HepG2 (cell line): ENCODE results near the gene VEZF1. TPM values are rescaled to one million over a fixed set of nuclear protein-coding genes. Genes with fewer than 3 reads are reported as not detected.

ENCODE experiments used
- CHD2 ChIP-seq: IDR thresholded peaks from 2 replicates; pipeline ENCODE4 v1.6.1; 2011; ENCODE audit warnings: low read depth, low read length, improper control_type of control experiment
- EP300 ChIP-seq, 3 experiments: sonication (generic) in 1 of 3; formaldehyde crosslinking in 1 of 3; IDR thresholded peaks; 2 replicates each; pipeline versions ENCODE4 v1.5.1 to v1.6.1; 2011 to 2020; ENCODE audit warnings: low read depth in 2 of 3, low read length in 2 of 3, borderline replicate concordance in 1 of 3, improper control_type of control experiment in 1 of 3, mild to moderate bottlenecking in 1 of 3, missing genetic modification reagents in 1 of 3, moderate library complexity in 1 of 3
- HOMEZ ChIP-seq: IDR thresholded peaks from 2 replicates; pipeline ENCODE4 v1.6.1; 2016; ENCODE audit warnings: low read depth
- IRX3 ChIP-seq: sonication (generic); formaldehyde crosslinking; IDR thresholded peaks from 2 replicates; pipeline ENCODE4 v1.8.1; 2023; ENCODE audit warnings: mild to moderate bottlenecking, low read depth, missing genetic modification reagents, borderline replicate concordance
- MNT ChIP-seq: fragments of 450-650 bp; IDR thresholded peaks from 2 replicates; pipeline ENCODE4 v1.6.1; 2016
- MTERF4 ChIP-seq: sonication (generic); formaldehyde crosslinking; IDR thresholded peaks from 2 replicates; pipeline ENCODE4 v1.8.0; 2023; ENCODE audit warnings: mild to moderate bottlenecking, missing genetic modification reagents
- PCBP1 ChIP-seq: fragments of 200-400 bp; formaldehyde crosslinking; IDR thresholded peaks from 2 replicates; pipeline ENCODE4 v1.6.1; 2017; ENCODE audit warnings: mild to moderate bottlenecking, low read depth, low read length, borderline replicate concordance
- PCBP2 ChIP-seq: fragments of 200-400 bp; formaldehyde crosslinking; optimal IDR thresholded peaks from 2 replicates; pipeline ENCODE3; 2018; ENCODE audit warnings: low read length, low read depth; ENCODE audit not compliant: poor library complexity, severe bottlenecking
- PLSCR1 ChIP-seq: sonication (generic); formaldehyde crosslinking; IDR thresholded peaks from 2 replicates; pipeline ENCODE4 v1.5.0; 2020; ENCODE audit warnings: missing genetic modification reagents, mild to moderate bottlenecking, borderline replicate concordance
- REST ChIP-seq, 2 experiments: IDR thresholded peaks; 2 replicates each; pipeline ENCODE4 v1.6.1; 2011 to 2012; ENCODE audit warnings: low read length in 2 of 2, borderline replicate concordance in 1 of 2, low read depth in 1 of 2, mild to moderate bottlenecking in 1 of 2, moderate library complexity in 1 of 2
- SRSF4 ChIP-seq: fragments of 200-400 bp; formaldehyde crosslinking; IDR thresholded peaks from one replicate; pipeline ENCODE4 v1.6.1; 2018; ENCODE audit warnings: mild to moderate bottlenecking, low read depth, low read length, moderate library complexity; ENCODE audit not compliant: poor library complexity, severe bottlenecking
- ZNF160 ChIP-seq: sonication (generic); formaldehyde crosslinking; IDR thresholded peaks from 2 replicates; pipeline ENCODE4 v1.8.0; 2022; ENCODE audit warnings: mild to moderate bottlenecking, inconsistent platforms, missing genetic modification reagents
- ZNF564 ChIP-seq: sonication (generic); formaldehyde crosslinking; IDR thresholded peaks from 2 replicates; pipeline ENCODE4 v1.8.1; 2023; ENCODE audit warnings: mild to moderate bottlenecking, missing genetic modification reagents
- ZSCAN20 ChIP-seq: sonication (generic); formaldehyde crosslinking; IDR thresholded peaks from 2 replicates; pipeline ENCODE4 v1.4.0; 2020; ENCODE audit warnings: missing genetic modification reagents, mild to moderate bottlenecking, borderline replicate concordance
- polyA plus RNA-seq, 8 experiments: library from polyadenylated mRNA; depleted of rRNA in 3 of 8; stranded (reverse) in 7 of 8; unstranded in 1 of 8; fragments of >200 nt; fragmentation: Illumina TruSeq in 4 of 8; extraction: Trizol in 4 of 8; gene quantifications; 2 replicates each; pipeline versions ENCODE4 v1.2.1 to v1.2.3, GENCODE V29; 2011 to 2016; ENCODE audit warnings: low read depth in 4 of 8, missing spikeins in 1 of 8, mixed read lengths in 1 of 8; ENCODE audit not compliant: insufficient read depth in 1 of 8
- total RNA-seq, 5 experiments: library from RNA; depleted of rRNA; stranded (reverse); fragments of >200 nt; fragmentation: Illumina TruSeq; extraction: Trizol; gene quantifications; 2 replicates each; pipeline ENCODE4 v1.2.3, GENCODE V29; 2016; ENCODE audit warnings: low read depth in 1 of 5

VEZF1 gene
- total and polyA plus RNA-seq, 2 of the 13 experiments (the other 11 are each of a cell fraction or from before 2014, with no cell fraction given) = 45.9 to 49.7 TPM

- TF ChIP-seq MTERF4 (CRISPR knock-in tag) (0 out of 2 replicates have a peak, but pooled peaks have one; percentile 54), IRX3 (CRISPR knock-in tag) (no peak), CHD2 (no peak; the same call in 1 of the 2 replicates), REST (IDR thresholded peaks at IDR 0.05; ENCODE audit: borderline replicate concordance in 1 of 2, low read depth in 1 of 2, low read length in 2 of 2) (peak in 1 of 2 experiments; percentile 65; a peak in 3 of 4 replicates), ZNF564 (CRISPR knock-in tag) (0 out of 2 replicates have a peak, but pooled peaks have one; percentile 46), PLSCR1 (CRISPR knock-in tag) (no peak), SRSF4 (no peak), PCBP1 (0 out of 2 replicates have a peak, but pooled peaks have one; percentile 54), ZSCAN20 (CRISPR knock-in tag) (no peak), EP300 (IDR thresholded peaks at IDR 0.05; ENCODE audit: low read depth in 2 of 2, low read length in 2 of 2) (no peak; a peak in 1 of 4 replicates), EP300 (CRISPR knock-in tag; IDR thresholded peaks at IDR 0.05; ENCODE audit: borderline replicate concordance) (no peak), ZNF160 (CRISPR knock-in tag) (no peak; the same call in 1 of the 2 replicates), PCBP2 (no peak), HOMEZ (CRISPR knock-in tag) (no peak), MNT (no peak)
Observed at GRCh38 chr17:57988301-57989250, 522 bp upstream of the VEZF1 start (continued).
